GM21825 (cell line): ENCODE results near the gene NELFCD.
"Not testable (repeated sequence)": the region's sequence is repeated elsewhere in the genome, so short reads cannot be mapped to it uniquely, and the experiment has no call there.

Source experiments
- ATAC-seq: cut with Tn5 transposase; IDR thresholded peaks from one replicate; pipeline ENCODE4 v1.9.1; 2021; ENCODE audit warnings: mild to moderate bottlenecking, moderate library complexity; ENCODE audit not compliant: unreplicated experiment

Gene NELFCD

DNA sequence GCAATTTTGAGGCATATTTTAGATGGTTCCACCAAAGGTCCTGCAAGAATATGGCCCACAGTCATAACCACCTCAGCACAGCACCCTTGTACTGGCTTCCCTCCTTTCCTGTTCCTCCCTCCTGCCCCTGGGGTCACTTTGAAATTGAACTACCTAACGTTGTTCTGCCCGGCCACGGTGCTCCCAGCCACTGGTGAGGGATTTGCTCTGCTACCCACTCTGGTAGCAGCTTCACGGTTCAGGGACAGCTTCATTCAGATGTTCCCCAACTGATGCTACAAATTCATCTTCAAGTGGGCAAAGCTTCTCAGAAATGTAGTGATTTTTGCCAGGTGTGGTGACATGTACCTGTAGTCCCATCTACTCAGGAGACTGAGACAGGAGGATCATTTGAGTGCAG is 7.9 kb upstream of the NELFCD start:
- ATAC-seq: no peak

GRCh38 chr20:58973866-58974265 is 7.2 kb upstream of the NELFCD start:
- no peak for ATAC-seq

GRCh38 chr20:58975353-58975752 is 5.7 kb upstream of the NELFCD start:
- ATAC-seq: no peak

- ATAC-seq: peak; percentile 35
Observed at GRCh38 chr20:58976061-58976730, 4.9 kb upstream of the NELFCD start.

DNA sequence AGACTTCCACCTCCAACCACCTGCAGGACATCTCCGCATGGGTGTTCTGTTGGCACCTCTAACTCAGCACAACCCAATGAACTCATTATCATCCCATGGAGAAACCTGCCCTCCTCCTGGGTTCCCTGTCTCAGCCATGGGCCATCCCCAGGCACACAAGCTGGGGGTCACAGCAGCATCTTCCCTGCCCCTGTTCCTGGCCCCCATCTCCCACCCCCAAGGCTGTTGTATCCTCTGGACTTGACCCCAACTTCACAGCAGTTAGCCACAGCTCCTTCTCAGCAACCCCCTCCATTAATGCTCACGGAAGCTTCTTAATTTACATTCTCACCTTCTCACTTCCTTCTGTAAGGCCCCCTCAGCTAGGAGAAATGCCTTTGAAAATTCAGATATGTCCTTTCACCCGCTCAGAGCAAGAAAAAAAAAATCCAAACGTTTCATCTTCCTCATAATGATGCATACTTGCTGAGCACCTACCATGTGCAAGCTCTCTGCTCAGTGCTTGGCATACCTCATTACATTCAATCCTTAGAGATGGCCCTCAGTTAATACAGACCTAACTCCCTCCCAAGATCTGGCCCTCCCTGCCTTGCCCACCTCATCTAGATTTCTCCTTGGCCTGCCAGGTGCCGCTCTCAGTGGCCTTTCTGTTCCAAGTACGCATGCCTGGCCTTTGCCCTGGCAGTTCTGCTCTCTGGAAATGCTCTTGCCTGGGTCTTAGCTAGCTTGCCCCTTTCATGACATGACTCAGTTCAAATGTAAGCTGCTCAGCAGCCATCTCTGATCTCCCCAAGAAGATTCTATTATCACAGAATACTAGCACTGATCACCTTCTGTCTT is 2.5 kb upstream of the NELFCD start:
- ATAC-seq: no peak

DNA sequence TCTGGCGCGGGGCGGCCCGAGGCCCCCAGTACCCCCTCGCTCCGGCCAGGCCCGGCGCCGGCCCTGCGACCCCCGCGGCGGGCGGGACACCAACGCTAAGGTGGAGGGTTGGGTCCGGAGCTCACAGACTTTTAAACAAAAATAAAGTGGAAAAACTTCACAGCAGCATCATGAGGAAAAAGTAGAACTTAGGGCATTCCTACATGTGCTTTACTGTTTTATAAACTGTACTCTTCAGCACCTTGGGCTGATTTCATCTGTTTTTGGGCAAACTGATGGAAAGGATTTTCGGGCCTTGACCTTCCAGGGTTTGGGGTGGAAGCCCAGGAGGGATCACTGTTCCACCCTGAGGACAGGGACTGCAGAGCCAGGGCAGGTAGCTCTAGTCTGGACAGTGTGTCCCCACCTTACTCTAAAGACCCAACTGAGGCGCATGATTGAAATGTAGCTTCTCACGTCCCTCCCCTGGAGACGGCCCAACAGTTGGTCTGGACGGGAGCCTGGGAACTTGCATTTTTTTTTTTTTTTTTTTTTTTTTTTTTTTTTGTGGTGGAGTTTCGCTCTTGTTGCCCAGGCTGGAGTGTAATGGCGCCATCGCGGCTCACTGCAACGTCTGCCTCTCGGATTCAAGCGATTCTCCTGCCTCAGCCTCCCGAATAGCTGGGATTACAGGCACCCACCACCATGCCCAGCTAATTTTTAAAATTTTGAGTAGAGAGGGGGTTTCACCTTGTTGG is 740 bp downstream of the NELFCD start:
- no peak for ATAC-seq

DNA sequence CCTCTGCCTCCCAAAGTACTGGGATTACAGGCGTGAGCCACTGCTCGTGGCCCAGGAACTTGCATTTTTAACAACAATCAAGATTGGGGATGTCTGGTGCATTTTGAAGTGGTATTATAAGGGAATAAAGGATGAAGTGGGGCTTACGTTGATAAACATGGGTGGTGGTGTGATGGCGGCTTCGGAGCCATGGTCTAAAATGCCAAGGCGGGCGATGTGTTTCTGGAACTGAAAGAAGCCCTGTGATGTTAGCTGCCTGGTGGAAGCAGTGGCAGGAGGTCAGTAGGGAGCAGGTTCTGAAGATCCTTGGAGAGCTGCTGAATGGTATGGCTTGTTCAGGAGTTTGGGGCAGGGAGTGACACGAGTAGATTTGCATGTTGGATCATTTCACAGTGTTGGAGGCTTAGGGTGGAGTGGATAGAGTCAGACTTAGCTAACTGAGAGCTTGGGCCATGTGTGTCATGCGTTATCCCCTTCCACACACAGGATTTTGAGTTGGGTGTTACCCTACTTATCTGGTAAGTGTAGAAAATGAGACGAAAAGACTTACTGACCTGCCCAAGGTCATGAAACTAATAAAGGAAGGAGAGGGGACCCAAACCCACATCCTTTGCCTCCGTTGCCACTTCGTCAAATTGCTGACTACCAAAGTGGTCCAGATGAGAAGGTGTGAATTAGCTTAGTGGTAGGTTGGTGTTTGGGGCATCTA is 1.5 kb downstream of the NELFCD start:
- ATAC-seq: no peak

DNA sequence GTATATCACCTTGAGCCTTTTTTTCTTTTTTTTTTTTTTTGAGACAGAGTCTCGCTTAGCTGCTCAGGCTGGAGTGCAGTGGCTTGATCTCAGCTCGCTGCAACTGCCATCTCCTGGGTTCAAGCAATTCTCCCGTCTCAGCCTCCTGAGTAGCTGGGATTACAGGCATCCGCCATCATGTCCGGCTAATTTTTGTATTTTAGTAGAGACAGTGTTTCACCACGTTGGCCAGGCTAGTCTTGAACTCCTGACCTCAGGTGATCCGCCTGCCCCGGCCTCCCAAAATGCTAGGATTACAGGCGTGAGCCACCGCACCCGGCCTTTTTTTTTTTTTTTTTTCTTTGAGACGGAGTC is 2.0 kb downstream of the NELFCD start:
- ATAC-seq: not testable (repeated sequence)

DNA sequence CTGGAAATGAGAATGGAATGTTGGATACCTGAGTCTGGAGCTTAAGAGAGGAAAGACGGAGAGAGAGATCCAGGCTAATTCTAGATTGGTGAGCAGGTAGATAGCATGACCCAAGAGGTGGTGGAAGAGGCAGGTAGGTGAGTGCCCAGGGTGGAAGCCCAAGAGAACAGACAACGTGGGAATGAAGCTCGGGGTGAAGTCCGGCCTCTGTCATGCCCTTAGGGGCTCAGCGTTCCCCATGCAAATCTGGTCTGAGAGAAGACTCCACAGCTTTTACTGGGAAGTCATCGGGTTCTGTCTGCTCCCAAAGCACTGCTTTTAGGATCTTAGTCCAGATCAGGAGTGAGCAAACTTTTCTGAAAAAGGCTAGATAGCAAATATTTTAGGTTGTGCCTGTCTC is 3.6 kb downstream of the NELFCD start:
- ATAC-seq: no peak

- no peak for ATAC-seq
Observed at GRCh38 chr20:58985656-58986055, 4.6 kb downstream of the NELFCD start.

DNA sequence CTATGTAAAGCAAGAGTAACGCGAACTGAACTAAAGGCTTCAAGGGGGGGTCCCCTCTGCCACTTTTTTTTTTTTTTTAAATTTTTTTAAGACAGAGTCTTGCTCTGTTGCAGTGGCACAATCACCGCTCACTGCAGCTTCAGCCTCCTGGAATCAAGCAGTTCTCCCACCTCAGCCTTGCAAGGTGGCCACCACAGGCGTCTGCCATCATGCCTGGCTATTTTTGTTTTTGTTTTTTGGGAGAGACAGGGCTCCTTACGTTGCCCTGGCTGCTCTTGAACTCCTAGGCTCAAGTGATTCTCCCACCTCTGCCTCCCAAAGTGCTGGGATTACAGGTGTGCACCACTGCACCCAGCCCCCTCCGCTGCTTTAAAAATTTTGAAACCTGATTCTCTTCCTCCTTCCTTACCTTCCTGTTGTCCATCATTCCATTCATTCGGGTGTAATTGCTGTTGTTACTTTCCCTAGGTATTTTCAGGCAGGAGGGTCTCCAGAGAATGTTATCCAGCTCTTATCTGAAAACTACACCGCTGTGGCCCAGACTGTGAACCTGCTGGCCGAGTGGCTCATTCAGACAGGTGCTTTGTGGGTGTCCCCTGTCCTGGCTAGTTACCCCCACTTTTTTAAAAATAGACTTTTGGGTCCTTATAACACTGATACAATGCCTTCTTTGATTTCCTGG is 5.4 kb downstream of the NELFCD start:
- no peak for ATAC-seq

- ATAC-seq: no peak
Observed at GRCh38 chr20:58986968-58987517, 6.0 kb downstream of the NELFCD start.

DNA sequence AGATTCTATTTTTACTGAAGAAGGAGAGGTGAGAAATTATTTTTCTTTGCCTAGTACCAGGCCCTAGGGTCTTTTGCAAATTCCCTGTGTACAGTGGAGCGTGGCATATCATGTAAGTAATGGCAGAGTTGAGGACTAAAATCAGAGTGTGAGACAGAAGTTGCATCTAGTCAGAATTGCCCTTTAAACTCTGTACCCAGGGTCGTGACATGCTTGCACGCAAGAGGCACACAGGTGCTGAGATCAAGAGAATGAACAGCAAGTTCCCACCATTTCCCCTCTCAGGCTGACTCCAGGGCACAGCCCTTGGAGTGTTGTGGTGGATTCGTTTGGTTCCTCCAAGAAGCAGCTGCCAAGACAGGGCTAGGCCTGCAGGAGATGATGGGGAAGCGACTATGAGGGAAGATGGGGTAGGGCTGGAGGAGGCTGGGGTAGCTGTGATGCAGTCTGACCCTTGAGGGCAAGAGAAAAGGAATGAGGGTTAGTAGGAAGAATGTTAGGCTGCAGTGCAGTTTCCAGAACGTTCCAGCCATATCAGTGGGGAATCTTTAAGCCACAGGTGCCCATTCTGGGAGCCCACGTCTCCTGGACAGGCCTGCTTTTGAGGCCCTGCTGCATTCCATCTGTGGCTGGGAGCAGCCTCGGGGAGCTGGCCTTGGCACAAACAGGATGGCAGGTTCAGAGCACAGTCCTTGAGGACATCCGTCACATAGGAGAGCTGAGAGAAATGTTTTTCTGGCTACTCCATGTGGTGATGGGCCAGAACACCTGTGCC is 6.9 kb downstream of the NELFCD start:
- ATAC-seq: no peak

GRCh38 chr20:58988565-58988882 is 7.5 kb downstream of the NELFCD start:
- ATAC-seq: no peak

DNA sequence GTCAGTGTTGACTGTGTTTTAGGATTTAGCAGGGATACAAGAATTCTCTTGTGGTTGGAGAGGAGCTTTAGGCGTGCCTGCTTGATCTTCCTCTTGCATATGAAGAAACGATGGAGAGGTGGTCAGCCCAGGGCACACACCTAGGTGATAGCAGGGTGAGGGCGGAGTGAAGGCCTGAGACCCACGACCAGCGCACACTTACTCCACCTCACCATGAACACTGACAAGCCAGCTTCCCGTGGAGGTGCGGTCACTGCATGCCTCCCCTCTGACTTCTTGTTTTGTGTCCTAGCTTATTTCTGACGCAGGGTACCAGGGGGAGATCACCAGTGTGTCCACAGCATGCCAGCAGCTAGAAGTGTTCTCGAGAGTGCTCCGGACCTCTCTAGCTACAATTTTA is 8.1 kb downstream of the NELFCD start:
- no peak for ATAC-seq

DNA sequence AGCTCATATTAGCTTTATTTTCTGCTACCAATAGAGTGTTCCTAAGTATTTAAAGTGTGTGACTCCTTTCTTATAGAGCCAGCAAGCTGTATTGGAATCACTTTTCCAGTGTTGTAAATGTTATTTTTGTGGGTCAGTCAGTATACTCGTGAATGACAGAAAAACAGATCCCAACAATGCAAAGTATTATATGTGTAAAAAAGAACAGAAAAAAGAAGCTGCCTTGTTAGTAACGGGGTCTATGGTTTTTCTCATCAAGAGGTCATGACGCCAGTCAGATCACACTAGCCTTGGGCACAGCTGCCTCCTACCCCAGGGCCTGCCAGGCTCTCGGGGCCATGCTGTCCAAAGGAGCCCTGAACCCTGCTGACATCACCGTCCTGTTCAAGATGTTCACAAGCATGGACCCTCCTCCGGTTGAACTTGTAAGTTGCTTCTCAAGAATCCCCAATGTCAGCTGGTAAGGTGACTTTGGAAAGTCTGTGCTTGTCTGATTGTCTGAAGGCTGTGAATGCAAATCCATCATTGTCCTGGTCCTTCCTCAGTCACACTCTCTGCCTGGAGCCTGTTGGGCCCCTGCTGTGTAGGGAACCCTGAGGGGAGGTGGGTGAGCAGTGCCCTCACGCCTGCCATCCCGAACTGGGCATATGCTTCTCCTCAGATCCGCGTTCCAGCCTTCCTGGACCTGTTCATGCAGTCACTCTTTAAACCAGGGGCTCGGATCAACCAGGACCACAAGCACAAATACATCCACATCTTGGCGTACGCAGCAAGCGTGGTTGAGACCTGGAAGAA is 9.8 kb downstream of the NELFCD start:
- no peak for ATAC-seq

- no peak for ATAC-seq
Observed at GRCh38 chr20:58991715-58992114, 10.7 kb downstream of the NELFCD start.

- ATAC-seq: no peak
Observed at GRCh38 chr20:58992911-58993310, 11.9 kb downstream of the NELFCD start.
